GM23248 (cell line): ENCODE measurements around the gene ROR1. TPM values are rescaled to one million over a fixed set of nuclear protein-coding genes. Genes with fewer than 3 reads are reported as not detected.

Experiments
- DNase-seq: peaks from one replicate; pipeline ENCODE4 v3.0.0-alpha.2; 2015
- H2AFZ ChIP-seq: fragments of 200-600 bp; sonication (generic); 2 replicates; pipeline ENCODE4 v1.6.1; 2016; ENCODE audit warnings: antibody characterized with exemption
- H3F3A ChIP-seq: fragments of 200-600 bp; sonication (generic); 2 replicates; pipeline ENCODE4 v1.6.1; 2016; ENCODE audit warnings: mild to moderate bottlenecking, antibody characterized with exemption, mixed run types; ENCODE audit not compliant: insufficient read depth
- H3K27ac ChIP-seq: fragments of 200-600 bp; sonication (generic); 2 replicates; pipeline ENCODE4 v1.5.1; 2016; ENCODE audit warnings: mild to moderate bottlenecking
- H3K27me3 ChIP-seq: fragments of 200-600 bp; sonication (generic); replicated peaks from 2 replicates; pipeline ENCODE4 v1.6.1; 2016; ENCODE audit warnings: mild to moderate bottlenecking; ENCODE audit not compliant: insufficient read depth
- H3K36me3 ChIP-seq: fragments of 200-600 bp; sonication (generic); 2 replicates; pipeline ENCODE4 v1.6.1; 2016; ENCODE audit warnings: low read depth, mild to moderate bottlenecking
- H3K4me1 ChIP-seq: fragments of 200-600 bp; sonication (generic); 2 replicates; pipeline ENCODE4 v1.6.1; 2016; ENCODE audit warnings: mild to moderate bottlenecking; ENCODE audit not compliant: insufficient read depth
- H3K4me2 ChIP-seq: fragments of 200-600 bp; sonication (generic); one replicate; pipeline ENCODE4 v1.6.1; 2016; ENCODE audit warnings: mild to moderate bottlenecking; ENCODE audit not compliant: unreplicated experiment
- H3K4me3 ChIP-seq: fragments of 200-600 bp; sonication (generic); 2 replicates; pipeline ENCODE4 v1.5.1; 2016; ENCODE audit warnings: mild to moderate bottlenecking
- H3K79me2 ChIP-seq: fragments of 200-600 bp; sonication (generic); 2 replicates; pipeline ENCODE4 v1.6.1; 2016; ENCODE audit warnings: mild to moderate bottlenecking; ENCODE audit not compliant: insufficient read depth
- H3K9ac ChIP-seq: fragments of 200-600 bp; sonication (generic); 2 replicates; pipeline ENCODE4 v1.6.1; 2016; ENCODE audit warnings: mild to moderate bottlenecking
- H3K9me2 ChIP-seq: fragments of 200-600 bp; sonication (generic); 2 replicates; pipeline ENCODE4 v1.6.1; 2016; ENCODE audit warnings: mixed run types, mild to moderate bottlenecking, moderate library complexity; ENCODE audit not compliant: insufficient read depth
- H3K9me3 ChIP-seq: fragments of 200-600 bp; sonication (generic); one replicate; pipeline ENCODE4 v1.6.1; 2017; ENCODE audit warnings: low read depth
- H4K20me1 ChIP-seq: fragments of 200-600 bp; sonication (generic); 2 replicates; pipeline ENCODE4 v1.6.0; 2016; ENCODE audit not compliant: insufficient read depth
- EZH2 ChIP-seq: fragments of 200-600 bp; sonication (generic); IDR thresholded peaks from 2 replicates; pipeline ENCODE4 v1.6.1; 2018; ENCODE audit warnings: antibody characterized with exemption, mild to moderate bottlenecking; ENCODE audit not compliant: insufficient read depth, poor library complexity, severe bottlenecking
- EZH2phosphoT487 ChIP-seq: fragments of 200-600 bp; sonication (generic); IDR thresholded peaks from 2 replicates; pipeline ENCODE4 v1.6.1; 2018; ENCODE audit warnings: antibody characterized with exemption, moderate library complexity, mild to moderate bottlenecking, low read depth; ENCODE audit not compliant: insufficient read depth
- WGBS, 2 experiments: methylation state at CpG; one replicate each; pipeline ENCODE4 v1.1.6; 2015 to 2017; ENCODE audit warnings: low lambda C conversion rate in 2 of 2, low coverage in 1 of 2; ENCODE audit errors: missing lambda C conversion rate in 2 of 2; 5-methylcytosine and 5-hydroxymethylcytosine counted together
- in situ Hi-C: fragments of 300-500 bp; cut with MboI; formaldehyde crosslinking; loops from 2 replicates; pipeline ENCODE4 v1.15.0; 2020
- polyA plus RNA-seq: library from polyadenylated mRNA; unstranded; fragments of >200 nt; fragmentation: Nextera tagmentation; extraction: Ambion mirVana; gene quantifications from 2 replicates; pipeline ENCODE4 v1.2.1, GENCODE V29; 2016
- total RNA-seq: library from RNA; depleted of rRNA; stranded (reverse); fragments of >200 nt; shearing (Covaris generic); gene quantifications from 2 replicates; pipeline ENCODE4 v1.2.3, GENCODE V29; 2014

The ROR1 gene
- total and polyA plus RNA-seq, 2 experiments from 2014 or later, result 12.0 to 13.3 TPM

GRCh38 chr1:63799307-63799706 is 25.5 kb downstream of the ROR1 start:
- no peaks in the 10 kb centered on the region for H3K9me3 ChIP-seq
- peak overlapping the region; percentile 29; the same call in 1 of the 2 replicates for H3K9ac ChIP-seq
- in situ Hi-C loops, result no loop called here
- no peak overlapping the region for H3K4me3 ChIP-seq
- no peaks in the 10 kb centered on the region for H3K9me2 ChIP-seq
- H3K27me3 ChIP-seq, result no peaks in the 10 kb centered on the region
- H3F3A ChIP-seq, result peaks cover 30% of the 10 kb centered on the region; the same call in 1 of the 2 replicates
- DNase-seq, result peak; percentile 29
- peaks cover 61% of the 10 kb centered on the region for H3K79me2 ChIP-seq
- no peaks in the 10 kb centered on the region for H3K36me3 ChIP-seq
- no peaks in the 10 kb centered on the region for H4K20me1 ChIP-seq
- no peak for TF ChIP-seq EZH2
- TF ChIP-seq EZH2phosphoT487, result no peak
- H3K27ac ChIP-seq, result peak overlapping the region; percentile 31
- peaks cover 29% of the 10 kb centered on the region for H3K4me1 ChIP-seq
- no peak overlapping the region for H2AFZ ChIP-seq
- WGBS, 2 experiments, result 58 to 75% methylated on average over 1 of the region's 1 CpG
- peak overlapping the region; percentile 41 for H3K4me2 ChIP-seq

- Histone ChIP-seq H3K4me2 (peak overlapping the region; percentile 41), H3F3A (peaks cover 30% of the 10 kb centered on the region; the same call in 1 of the 2 replicates), H3K9me3 (no peaks in the 10 kb centered on the region), H4K20me1 (no peaks in the 10 kb centered on the region), H3K9ac (peak overlapping the region; percentile 29; the same call in 1 of the 2 replicates), H3K4me1 (peaks cover 29% of the 10 kb centered on the region), H3K9me2 (no peaks in the 10 kb centered on the region), H3K36me3 (no peaks in the 10 kb centered on the region), H3K27me3 (no peaks in the 10 kb centered on the region), H2AFZ (no peak overlapping the region), H3K4me3 (no peak overlapping the region), H3K27ac (peak overlapping the region; percentile 31), H3K79me2 (peaks cover 64% of the 10 kb centered on the region)
- in situ Hi-C loops, result no loop called here
- peak; percentile 74 for DNase-seq
- 29 to 34% methylated on average over 3 of the region's 3 CpGs for WGBS, 2 experiments
- TF ChIP-seq EZH2, result no peak
- TF ChIP-seq EZH2phosphoT487, result no peak
Observed at GRCh38 chr1:63799820-63800219, 26.0 kb downstream of the ROR1 start.

- Histone ChIP-seq H3K79me2 (peaks cover 61% of the 10 kb centered on the region), H3K4me3 (no peak overlapping the region), H3K9me2 (no peaks in the 10 kb centered on the region), H2AFZ (no peak overlapping the region), H3K27ac (no peak overlapping the region), H3K9me3 (no peaks in the 10 kb centered on the region), H3K4me1 (peaks cover 18% of the 10 kb centered on the region), H4K20me1 (no peaks in the 10 kb centered on the region; the same call in 1 of the 2 replicates), H3K9ac (no peak overlapping the region), H3K36me3 (no peaks in the 10 kb centered on the region), H3K4me2 (no peak overlapping the region), H3F3A (peaks cover 23% of the 10 kb centered on the region; the same call in 1 of the 2 replicates), H3K27me3 (no peaks in the 10 kb centered on the region)
- no peak for DNase-seq
- in situ Hi-C loops, result no loop called here
- no peak for TF ChIP-seq EZH2
- no peak for TF ChIP-seq EZH2phosphoT487
- WGBS, 2 experiments, result 89 to 94% methylated on average over 3 of the region's 3 CpGs
Observed at GRCh38 chr1:63802109-63802508, 28.3 kb downstream of the ROR1 start.

- 0 out of 2 replicates have a peak, but pooled peaks cover 7% of the 10 kb centered on the region for H3F3A ChIP-seq
- no peak overlapping the region for H2AFZ ChIP-seq
- peaks cover 64% of the 10 kb centered on the region for H3K79me2 ChIP-seq
- no peaks in the 10 kb centered on the region for H3K9me3 ChIP-seq
- TF ChIP-seq EZH2phosphoT487 (no peak), EZH2 (no peak)
- in situ Hi-C loops, result no loop called here
- no peaks in the 10 kb centered on the region for H3K27me3 ChIP-seq
- no peak overlapping the region for H3K4me2 ChIP-seq
- H3K4me1 ChIP-seq, result 0 out of 2 replicates have a peak, but pooled peaks cover 4% of the 10 kb centered on the region
- no peaks in the 10 kb centered on the region for H3K9me2 ChIP-seq
- no peak overlapping the region for H3K4me3 ChIP-seq
- no peak overlapping the region for H3K27ac ChIP-seq
- H3K36me3 ChIP-seq, result no peaks in the 10 kb centered on the region
- no peak for DNase-seq
- 77% methylated on average over 5 of the region's 5 CpGs for WGBS, 2 experiments
- H3K9ac ChIP-seq, result no peak overlapping the region
- H4K20me1 ChIP-seq, result no peaks in the 10 kb centered on the region; the same call in 1 of the 2 replicates
Observed at GRCh38 chr1:63804829-63805484, 31.1 kb downstream of the ROR1 start.
